ENCODE data around the gene FBXW5.
A peak's percentile ranks its signal among the peaks of the same experiment; 100 is the strongest.

DNA sequence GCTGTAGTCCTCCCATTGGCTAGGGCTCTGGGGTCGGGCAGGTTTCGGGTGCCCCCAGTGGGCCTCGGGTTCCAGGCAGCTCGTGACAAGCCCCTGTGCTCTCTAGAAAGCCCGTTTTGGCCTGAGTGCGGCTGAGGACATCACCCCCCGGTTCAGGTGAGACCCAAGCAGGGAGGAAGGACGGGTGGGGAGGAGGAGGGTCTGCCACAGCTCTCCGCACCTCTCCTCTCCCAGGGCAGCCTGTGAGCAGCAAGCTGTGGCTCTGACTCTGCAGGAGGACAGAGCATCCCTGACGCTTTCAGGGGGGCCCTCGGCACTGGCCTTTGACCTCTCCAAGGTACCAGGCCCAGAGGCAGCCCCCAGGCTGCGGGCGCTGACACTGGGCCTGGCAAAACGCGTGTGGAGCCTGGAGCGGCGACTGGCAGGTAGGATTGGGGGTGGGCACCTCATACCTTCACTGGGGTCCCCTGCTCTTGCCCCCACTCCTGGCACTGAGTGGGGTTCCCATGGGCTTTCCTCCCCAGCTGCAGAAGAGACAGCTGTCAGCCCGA lies 48.4 kb upstream of the FBXW5 start:
- TF ChIP-seq, protein P1, sequence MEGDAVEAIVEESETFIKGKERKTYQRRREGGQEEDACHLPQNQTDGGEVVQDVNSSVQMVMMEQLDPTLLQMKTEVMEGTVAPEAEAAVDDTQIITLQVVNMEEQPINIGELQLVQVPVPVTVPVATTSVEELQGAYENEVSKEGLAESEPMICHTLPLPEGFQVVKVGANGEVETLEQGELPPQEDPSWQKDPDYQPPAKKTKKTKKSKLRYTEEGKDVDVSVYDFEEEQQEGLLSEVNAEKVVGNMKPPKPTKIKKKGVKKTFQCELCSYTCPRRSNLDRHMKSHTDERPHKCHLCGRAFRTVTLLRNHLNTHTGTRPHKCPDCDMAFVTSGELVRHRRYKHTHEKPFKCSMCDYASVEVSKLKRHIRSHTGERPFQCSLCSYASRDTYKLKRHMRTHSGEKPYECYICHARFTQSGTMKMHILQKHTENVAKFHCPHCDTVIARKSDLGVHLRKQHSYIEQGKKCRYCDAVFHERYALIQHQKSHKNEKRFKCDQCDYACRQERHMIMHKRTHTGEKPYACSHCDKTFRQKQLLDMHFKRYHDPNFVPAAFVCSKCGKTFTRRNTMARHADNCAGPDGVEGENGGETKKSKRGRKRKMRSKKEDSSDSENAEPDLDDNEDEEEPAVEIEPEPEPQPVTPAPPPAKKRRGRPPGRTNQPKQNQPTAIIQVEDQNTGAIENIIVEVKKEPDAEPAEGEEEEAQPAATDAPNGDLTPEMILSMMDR (IDR thresholded peaks at IDR 0.05), result no peak
- peak; percentile 5 for TF ChIP-seq POLR2A (IDR thresholded peaks at IDR 0.05)
- no peak for TF ChIP-seq POLR2AphosphoS5 (IDR thresholded peaks at IDR 0.05)
- TF ChIP-seq EP300 (IDR thresholded peaks at IDR 0.05; ENCODE audit: low read depth), result no peak

Data from transverse colon (tissue), 4 donors.